Measurements from ENCODE around the gene EVA1C. TPM values are rescaled to one million over a fixed set of nuclear protein-coding genes. Genes with fewer than 3 reads are reported as not detected.

The EVA1C gene
- total and polyA plus RNA-seq, 10 of the 15 experiments (the other 5 are each of a cell fraction or from before 2014, with no cell fraction given): 0.13 to 0.56 (median 0.34) TPM; not detected in 7

GRCh38 chr21:32452641-32453040, 40.1 kb downstream of the EVA1C start:
- POLR2A ChIA-PET: no interaction called here
- BruUV-seq (replicated peaks): no TSS peak
- ATAC-seq: no peak

More at GRCh38 chr21:32452641-32453040, 40.1 kb downstream of the EVA1C start:
- H3K27ac ChIP-seq (ENCODE audit: control insufficient read depth, insufficient read depth): no peak overlapping the region
- in situ Hi-C loops (cut with MboI): no loop called here
- no peak overlapping the region for H3K9ac ChIP-seq (ENCODE audit: control insufficient read depth, insufficient read depth, low read length)
- intact Hi-C loops (cut with micrococcal nuclease; ENCODE audit: unreplicated experiment): no loop called here
- no peaks in the 10 kb centered on the region for H3K36me3 ChIP-seq (ENCODE audit: control insufficient read depth in 2 of 2, insufficient read depth in 2 of 2, low read length in 1 of 2)
- no peaks in the 10 kb centered on the region for H3K4me1 ChIP-seq (ENCODE audit: control insufficient read depth, insufficient read depth, low read length)
- no peak overlapping the region for H2AFZ ChIP-seq (ENCODE audit: control insufficient read depth, low read depth, low read length)
- no peak for FAIRE-seq
- H3K4me3 ChIP-seq: no peak overlapping the region
- ChIA-PET RAD21 (ENCODE audit: unreplicated experiment) (no interaction called here), CTCF (no interaction called here), SMC1A (ENCODE audit: uncharacterized antibody, unreplicated experiment) (no interaction called here)
- H3K27me3 ChIP-seq (replicated peaks in 1 of 2; ENCODE audit: control insufficient read depth in 2 of 2, insufficient read depth in 2 of 2, low read length in 1 of 2): no peaks in the 10 kb centered on the region; a peak in 1 of 4 replicates
- WGBS (ENCODE audit: insufficient coverage, insufficient replicate concordance, low lambda C conversion rate, missing lambda C conversion rate): 49% methylated on average over 11 of the region's 11 CpGs
- no peaks in the 10 kb centered on the region for H3K79me2 ChIP-seq (ENCODE audit: control insufficient read depth, insufficient read depth, low read length)
- TF ChIP-seq ZBTB4 (CRISPR knock-in tag; IDR thresholded peaks at IDR 0.05): no peak
- TF ChIP-seq SMAD5 (IDR thresholded peaks at IDR 0.05; ENCODE audit: low read depth): no peak
- TF ChIP-seq IKZF2 (IDR thresholded peaks at IDR 0.05): no peak
- no peak for TF ChIP-seq ZNF274 (IDR thresholded peaks at IDR 0.05; ENCODE audit: insufficient read depth, insufficient read length)
- H3K4me2 ChIP-seq (ENCODE audit: control insufficient read depth, insufficient read depth): no peak overlapping the region
- H4K20me1 ChIP-seq (ENCODE audit: control insufficient read depth, insufficient read depth): no peaks in the 10 kb centered on the region
- no peak for DNase-seq (ENCODE audit: low read depth, low spot score)
- H3K9me3 ChIP-seq (replicated peaks; ENCODE audit: control insufficient read depth, insufficient read depth, low read length): no peaks in the 10 kb centered on the region
